NCI-H82 treated with DMSO at 0.1 percent for 48 hours (cell line): ENCODE results near the gene TENM3.

Experiments used
- DNase-seq: peaks from one replicate; lab custom pipeline; 2025; ENCODE audit not compliant: unreplicated experiment; lab: John Stamatoyannopoulos, UW

TENM3 gene

DNA sequence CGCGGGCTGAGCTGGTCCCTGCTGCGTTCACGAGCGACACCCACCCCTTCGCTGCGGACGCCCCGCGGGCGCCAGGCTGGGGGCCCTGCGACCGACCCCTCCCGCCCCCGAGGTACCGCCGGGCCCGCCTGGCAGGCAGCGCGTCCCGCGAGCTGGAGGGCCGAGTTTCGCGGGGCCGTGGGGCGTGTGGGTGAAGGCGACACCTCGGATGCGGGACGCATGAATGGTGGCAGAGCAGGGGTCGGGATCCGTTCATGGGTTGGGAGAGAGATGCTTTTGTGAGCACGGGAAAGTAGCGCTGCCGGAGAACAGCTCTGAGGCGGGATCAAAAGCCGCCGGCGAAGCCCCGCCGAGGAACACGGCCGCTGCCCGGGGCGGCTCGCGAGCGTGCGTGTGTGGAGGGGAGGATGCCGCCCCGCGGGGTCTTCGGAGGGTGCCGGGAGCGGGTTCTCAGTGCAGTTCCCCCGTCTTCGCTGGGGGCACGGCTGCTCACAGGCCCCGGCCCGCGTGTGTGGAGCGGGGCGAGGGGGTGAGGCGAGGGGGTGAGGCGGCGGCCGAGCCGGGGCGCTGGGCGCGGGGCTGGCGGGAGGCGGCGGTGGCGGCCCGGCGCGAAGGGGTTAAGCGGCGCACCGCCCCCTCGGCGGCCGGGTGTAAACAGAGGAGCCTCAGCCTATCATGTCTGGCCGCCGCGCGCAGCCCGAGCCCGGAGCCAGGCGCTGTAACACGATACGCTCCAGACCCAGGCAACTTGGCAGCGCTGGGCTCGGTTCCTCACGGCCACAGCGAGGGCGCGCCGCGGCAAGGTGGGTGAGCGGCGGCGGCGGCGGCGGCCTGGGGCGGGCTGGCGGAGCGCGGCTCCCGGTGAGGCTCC lies 205.3 kb downstream of the TENM3 start:
- peak; percentile 39 for DNase-seq

DNA sequence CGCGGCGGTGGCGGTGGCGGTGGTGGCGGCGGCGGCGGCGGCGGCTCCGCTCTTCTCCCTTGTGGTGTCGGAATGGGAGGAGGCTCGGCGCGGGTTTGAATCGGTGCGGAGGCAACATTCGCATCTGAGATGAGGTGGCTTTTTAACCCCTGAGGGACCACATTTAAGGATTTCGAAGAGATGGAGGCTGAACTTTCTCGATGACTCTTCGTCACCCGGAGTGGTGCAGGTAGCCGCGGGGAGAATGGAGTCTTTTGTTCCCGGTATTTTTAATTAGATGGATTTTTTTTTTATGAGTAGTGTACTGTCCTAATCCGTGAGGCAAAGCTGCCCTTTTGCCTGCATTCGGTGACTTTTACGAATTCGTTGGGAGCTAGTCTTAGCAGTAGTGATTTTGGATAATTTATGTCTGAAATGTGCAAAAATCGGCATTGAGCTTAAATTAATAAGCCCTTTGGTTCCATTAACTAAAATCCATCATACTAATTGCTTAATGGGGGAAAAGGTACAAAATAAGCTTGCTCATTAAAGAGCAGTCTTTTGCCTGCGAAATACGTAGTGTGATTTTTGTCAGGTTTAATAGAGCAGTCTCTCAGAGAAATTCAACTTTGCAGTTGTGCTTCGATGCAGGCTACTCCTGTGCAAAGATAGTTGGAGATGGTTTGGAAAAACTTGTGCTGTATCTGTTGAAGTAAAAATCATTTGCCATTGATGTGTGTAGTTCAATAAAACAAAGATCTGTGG lies 206.2 kb downstream of the TENM3 start:
- no peak for DNase-seq

DNA sequence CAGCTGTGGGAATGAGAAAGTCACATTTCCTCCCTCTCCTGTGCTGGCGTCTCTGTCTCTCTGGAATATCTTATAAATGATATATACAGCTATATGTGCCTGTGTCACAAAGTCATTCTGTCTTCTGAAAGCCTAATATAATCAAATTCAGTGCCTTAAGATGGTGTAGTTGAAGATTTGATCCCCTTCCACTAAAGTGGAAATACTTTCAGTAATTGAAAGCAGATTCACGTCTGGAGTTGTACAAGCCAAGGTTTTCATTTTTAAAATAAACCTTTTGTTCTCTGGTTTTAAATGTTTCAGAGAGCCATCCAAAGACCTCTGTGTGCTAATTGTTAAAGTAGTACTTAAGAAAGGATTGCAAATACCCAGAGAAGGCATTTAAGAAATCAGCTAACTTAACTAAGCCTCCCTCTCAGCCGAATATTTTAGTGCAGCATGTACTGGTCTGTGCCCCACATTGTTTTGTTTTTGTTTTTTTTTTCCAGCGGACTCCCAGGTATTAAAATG lies 206.8 kb downstream of the TENM3 start:
- DNase-seq: no peak

DNA sequence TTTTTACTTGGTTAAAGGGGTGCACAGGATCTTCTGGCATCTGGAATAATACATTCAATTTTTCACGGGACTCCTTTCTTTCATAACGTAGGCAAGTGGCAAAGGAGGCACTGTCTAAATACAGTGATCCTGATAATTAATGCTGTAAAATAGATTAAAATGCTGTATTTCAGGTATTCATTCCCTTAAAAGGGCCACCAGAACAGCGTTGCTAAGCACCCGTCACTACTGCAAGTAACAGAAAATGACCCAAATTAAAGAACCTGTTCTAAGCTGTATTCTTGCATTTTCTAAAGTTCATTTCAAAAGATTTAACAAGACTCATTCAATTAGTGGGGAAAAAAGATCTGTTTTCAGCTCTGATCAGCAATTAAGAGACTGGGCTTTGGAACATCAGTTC lies 208.2 kb downstream of the TENM3 start:
- no peak for DNase-seq

DNA sequence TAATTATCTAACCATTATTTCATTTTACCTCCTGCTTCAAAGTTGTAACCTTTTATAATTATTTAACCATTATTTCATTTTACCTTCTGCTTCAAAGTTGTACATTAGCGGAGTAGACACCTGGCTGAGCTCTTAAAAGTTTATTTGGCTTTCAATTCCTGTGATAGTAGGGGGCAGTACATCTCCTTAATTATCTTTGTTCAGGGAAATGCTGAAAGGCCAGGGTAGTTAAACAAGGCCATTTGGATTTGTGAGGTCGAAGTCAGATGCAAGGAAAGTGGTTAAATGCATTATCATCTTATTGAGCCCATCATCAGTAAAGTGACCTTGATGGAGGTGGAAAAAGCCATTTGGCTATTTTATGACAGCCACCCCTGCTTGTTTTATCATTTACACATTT lies 210.6 kb downstream of the TENM3 start:
- no peak for DNase-seq

DNA sequence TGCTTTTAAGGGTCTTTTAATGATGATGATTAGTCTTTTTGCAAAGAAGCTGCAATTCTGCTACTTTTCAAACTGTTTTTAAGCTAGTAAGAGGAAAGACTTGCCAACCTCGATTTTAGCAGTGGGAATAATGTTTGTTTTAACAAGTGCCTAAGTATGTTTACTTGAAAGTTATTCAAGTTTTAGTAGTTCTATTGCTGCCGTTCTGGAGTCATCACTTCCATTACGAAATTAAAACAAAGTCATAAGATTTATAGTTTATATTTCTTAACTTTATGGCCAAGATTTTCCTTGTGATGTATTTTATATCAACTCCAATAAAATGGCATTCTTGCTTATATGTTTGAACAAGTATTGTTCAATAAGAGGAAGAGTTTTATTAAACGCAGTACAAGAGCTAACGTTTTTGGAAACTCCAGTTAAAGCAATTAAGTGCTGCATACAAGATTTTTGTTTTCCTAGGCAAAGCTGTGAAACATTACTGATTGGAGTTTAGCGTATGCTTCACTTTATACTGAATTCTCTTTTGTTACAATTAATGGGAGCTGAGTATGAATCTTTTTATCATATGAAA lies 211.3 kb downstream of the TENM3 start:
- no peak for DNase-seq

DNA sequence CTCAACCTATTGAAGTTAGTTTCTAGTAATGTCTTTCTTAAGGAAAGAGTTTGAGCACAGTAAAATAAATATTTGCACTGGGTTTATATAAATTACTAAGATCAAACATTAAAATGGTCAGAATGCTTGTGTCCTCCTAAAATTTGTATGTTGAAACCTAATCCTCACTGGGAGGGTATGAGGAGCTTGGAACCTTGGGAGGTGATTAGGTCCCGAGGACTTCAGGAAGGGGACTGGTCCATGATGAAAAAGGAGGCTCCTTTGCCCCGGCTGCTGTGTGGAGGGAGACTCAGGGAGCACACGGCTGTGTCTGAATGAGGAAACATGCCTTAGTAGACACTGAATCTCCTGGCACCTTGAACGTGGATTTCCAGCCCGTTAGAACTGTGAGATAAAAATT lies 221.9 kb downstream of the TENM3 start:
- DNase-seq: no peak

DNA sequence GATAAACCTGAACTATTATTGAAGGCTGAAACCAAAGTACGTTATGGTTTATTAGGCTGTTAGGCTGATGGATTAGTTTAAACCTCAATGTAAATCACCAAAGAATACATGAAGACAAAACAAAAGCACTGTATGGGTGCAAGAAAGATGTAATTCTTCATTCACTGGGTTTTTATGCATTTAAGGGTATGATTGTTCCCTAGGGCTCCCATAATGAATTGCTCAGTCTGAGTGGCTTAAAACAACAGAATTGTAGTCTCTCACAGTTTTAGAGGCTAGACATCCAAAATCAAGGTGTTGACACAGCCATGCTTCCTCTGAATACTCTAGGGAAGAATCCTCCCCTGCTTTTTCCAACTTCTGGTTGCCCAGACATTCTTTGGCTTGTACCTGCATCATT lies 222.8 kb downstream of the TENM3 start:
- DNase-seq: no peak

DNA sequence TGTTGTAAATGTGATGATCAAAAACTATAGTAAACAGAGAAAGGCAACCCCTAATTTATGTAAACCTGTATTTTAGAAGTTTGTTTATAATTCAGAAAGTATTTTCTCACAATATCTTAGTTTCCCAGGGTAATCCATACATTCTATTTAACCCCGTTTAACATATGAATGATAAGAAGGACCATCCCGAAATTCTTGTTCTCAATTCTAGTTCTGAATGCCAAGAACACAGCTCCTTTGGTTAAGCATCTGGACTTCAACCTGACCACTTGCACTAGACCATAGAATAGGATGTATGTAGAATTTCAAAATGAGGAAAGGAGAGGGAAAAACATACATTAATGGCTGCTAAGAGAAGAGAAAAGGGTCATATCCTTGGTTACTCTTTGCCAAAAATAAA lies 227.0 kb downstream of the TENM3 start:
- DNase-seq: no peak

DNA sequence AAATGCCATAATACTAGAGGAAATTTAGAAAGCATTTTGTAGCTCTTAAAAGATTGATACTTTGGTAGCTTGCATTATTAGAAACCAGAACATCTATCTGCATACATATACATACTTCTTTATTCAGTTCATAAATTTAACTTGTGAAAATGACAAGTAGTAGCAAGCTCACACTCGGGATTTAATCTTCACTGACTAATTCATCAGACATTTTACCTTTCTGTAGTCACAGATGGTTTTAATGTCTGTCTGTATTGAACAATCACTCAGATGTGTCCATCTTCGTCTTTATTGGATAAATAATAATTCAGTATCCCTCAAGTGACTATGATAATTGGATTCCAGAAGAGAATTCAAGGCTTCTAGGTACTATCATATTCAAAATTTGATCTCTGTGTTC lies 232.3 kb downstream of the TENM3 start:
- no peak for DNase-seq

DNA sequence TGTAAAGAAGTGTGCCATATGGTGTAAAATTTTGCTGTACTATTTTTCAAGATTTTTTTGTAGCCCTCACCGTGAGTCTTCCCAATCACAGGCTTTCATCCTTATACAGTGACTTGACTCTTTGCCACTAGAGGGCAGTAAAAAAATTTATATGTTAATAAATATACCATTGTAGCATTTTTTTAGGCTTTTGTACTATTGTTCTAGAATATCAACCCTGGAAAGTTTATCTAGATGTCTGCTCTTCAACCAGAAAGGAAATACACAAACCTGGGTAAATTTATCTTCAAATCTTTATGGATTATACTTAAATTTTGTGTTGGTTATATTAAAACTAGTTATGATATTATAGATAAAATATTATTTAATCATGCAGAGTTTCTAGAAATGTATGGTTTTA lies 235.3 kb downstream of the TENM3 start:
- no peak for DNase-seq

DNA sequence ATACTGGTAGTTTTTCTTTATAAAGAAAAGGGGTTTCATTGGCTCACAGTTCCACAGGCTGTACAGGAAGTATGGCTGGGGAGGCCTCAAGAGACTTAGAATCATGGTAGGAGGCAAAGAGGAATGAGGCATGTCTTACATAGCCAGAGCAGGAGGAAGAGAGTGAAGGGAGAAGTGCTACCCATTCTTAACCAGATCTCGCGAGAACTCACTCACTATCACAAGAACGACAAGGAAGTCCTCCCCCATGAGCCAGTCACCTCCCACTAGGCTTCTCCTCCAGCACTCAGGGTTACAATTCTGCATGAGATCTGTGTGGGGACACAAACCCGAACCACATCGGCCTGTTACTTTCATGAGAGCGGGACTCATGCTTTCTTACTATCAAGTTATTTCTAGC lies 240.5 kb downstream of the TENM3 start:
- DNase-seq: no peak

DNA sequence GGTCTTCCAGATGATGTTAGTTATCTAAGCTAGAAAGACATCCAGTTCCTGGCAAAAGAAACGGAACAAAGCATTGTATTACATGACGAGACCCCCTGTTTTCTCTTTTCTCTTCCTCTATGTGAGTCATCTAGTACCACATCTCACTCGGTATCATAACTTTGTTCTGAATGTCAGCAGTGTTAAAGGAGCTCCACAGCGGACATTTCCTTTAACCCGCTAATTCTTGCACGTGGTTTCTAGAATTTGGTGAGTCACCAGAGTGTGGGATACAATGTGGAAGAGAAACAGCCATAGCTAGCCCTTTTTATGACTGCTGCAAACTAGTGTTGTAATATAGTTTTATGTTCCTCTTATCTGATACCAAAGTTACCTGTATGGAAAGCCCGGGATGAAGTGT lies 243.7 kb downstream of the TENM3 start:
- no peak for DNase-seq

DNA sequence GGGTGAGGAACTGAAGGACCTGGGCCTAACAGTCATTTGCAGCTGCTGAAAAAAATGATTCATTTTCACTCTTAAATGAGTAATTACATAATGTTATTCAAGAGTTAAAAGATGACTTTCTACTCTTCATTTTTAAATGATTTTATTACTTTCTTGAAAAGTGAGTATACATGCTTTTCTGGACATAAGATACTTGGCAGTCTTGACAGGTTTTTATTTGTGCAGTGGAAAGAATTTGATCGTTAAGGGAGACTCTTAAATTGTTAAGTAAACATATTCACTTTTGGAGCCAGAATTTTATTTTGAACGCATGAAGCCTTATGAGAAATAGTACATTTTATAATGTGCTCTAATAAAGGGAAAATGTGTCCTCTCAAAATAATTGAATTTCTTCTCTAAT lies 245.7 kb downstream of the TENM3 start:
- no peak for DNase-seq

DNA sequence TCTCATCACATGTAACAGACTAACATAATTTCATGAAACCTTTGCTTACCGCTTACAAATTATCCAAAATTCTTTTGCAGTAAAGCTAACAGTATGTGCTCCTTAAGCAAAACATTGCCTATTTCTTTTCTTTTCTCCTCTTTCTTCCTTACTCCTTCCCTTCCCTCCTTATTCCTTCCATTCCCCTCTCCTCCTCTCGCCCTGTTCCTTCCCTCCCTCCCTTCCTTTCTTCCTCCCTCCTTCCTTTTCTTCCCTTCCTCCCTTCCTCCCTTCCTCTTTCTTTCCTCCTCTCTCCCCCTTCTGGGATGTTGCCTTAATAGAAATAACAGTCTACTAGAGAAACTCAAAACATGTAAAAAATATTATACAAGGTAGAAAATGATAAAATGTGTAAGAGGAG lies 246.4 kb downstream of the TENM3 start:
- DNase-seq: no peak

DNA sequence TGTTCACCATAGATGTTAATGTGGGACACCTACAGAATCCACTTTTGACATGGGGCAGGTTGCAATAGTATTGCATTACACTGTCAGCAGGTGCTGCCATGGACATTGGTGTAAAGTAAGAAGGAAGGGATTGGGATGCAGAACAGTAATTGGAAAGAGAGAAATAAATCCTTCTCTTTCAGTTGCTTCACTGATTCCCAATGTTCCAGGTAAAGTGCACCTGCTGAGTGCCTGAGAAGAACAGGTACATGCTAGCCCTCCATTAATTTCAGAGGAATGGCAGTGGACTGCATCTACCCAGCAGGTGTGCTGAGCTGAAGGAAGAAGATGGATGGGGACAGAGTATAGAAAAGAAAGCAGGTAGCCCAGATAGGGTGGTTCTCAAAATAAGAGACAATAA lies 248.5 kb downstream of the TENM3 start:
- DNase-seq: no peak

DNA sequence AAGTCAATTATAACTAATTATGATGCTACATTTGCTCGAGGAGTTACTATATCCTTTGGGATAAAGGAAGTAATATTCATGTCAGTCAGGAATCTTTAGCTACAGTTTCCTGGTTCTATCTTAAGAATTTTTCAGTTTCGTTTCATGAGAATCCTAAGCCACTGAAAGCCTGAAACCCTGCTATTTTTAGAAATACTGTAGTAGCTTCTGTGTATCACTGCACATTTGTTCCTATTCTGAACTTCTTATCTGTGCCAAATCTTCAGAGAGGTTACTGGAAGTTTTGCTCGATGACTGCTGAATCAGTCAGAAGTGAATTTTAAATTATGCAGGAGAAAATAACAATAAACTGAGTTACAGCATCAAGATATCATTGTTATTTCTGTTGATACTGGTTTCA lies 249.2 kb downstream of the TENM3 start:
- DNase-seq: no peak

DNA sequence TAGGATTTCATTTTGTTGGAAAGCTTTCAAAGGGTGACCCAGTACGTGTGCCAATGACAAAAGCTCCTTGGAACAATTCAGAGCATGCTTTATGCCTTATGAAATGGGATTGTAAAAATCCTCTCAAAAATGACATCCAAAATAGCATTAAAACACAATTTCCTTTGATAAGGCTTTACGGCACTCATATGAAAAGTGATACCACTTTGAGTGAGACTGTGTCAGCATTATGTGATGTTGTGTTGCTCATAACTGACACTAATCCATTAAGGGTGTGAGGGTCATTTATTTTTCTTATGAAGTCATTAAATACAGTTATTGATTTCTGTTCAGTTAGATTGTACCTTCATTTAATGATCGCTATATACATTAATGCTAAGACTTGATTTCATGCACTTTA lies 250.2 kb downstream of the TENM3 start:
- DNase-seq: no peak

DNA sequence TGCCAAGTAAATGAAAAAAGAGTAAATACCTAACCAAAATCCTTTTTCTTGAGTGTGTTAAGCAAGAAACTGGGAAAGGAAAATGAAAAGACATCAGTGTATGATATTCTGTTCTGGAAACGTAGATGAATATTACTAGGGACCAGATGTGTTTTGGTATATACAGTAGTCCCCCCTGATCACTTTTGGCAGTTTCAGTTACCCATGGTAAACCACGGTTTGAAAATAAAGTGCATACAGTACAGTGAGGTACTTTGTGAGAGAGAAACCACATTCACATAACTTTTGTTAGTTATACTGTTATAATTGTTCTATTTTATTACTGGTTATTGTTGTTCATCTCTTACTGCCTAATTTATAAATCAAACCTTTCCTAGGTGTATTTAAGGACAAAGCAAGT lies 250.9 kb downstream of the TENM3 start:
- DNase-seq: no peak

DNA sequence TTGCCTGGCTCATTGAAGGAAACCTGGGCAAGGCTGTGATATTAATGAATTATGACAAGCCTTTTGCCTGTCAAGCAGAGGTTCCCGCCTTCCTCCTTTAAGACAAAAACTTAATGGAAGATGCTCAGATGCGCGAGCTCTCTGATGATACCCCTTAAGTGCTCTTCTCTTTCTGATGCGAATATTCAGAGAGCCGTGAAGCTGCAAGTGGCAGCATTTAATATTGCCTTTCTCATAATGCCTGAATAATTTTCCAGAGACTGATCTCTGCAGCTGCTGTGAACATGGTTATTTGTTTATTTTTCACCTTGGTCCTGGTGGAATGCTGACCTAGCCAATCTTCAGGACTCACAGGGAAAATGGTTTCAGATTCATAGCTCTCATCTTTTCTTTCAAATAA lies 251.8 kb downstream of the TENM3 start:
- DNase-seq: no peak

DNA sequence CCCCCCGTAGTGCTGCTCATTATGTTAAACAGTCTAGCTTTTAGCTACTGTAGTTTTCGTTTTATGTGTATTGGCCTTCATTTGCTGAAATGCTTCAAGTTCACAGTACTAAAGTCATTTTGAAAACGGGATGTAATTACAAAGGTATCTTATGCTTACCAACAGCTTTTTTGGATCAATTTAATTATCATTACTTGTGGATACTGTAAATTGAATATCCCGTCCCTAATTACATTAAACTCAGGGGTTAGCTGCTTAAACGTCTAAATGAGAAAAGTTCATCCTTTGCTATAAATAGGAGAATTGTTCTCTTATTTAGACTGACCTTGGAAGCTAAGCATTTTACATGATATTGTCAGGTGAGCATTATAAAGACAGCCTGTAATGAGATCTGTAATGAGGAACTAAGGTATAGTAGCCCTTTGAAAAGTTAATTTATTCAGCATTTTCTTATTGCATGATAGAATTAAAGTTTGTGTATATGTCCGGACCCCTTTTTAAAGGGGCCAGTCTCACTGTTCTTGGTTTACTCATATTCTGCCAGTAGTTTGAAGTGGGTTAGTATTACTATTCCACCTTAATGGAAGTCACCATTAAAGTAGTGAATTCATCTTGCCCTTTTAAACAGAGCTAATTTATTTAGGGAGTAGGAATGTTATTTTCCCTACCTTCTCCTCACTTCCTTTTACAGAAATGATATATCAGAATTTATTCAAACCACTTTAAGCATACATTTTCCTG lies 252.6 kb downstream of the TENM3 start:
- DNase-seq: no peak
